ENCODE measurements around the gene RESP18.
A peak's percentile ranks its signal among the peaks of the same experiment; 100 is the strongest.

Gene RESP18

DNA sequence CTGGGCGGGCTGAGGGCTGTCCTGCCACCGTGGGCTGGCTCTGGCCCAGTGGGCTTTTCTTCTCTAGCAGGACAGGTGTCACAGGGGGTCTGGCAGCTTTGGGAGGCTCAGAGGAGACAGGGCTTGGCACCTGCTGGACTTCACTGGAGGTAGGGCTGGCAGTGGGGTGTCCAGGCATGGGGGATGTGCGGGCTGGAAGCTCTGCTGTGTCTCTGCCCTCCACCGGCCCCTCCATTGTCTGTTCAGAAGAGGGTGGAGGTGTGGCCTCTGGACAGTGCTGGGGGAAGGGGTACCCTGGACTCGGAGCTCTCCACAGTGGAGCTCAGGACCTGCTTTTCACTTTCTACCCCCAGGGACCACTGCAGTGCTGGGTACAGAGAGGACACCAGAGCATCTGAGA is 32.5 kb downstream of the RESP18 start:
- TF ChIP-seq ZNF677 (tag by site-specific recombination; IDR thresholded peaks at IDR 0.05) (no peak), ZNF433 (tag by site-specific recombination; IDR thresholded peaks at IDR 0.05; ENCODE audit: low read depth) (no peak), ZNF266 (tag by site-specific recombination; IDR thresholded peaks at IDR 0.05; ENCODE audit: low read depth) (no peak), ZNF292 (tag by site-specific recombination; IDR thresholded peaks at IDR 0.05; ENCODE audit: borderline replicate concordance, low read depth) (no peak), KLF7 (tag by site-specific recombination; IDR thresholded peaks at IDR 0.05; ENCODE audit: borderline replicate concordance) (no peak)
- TF ChIP-seq, protein P1, sequence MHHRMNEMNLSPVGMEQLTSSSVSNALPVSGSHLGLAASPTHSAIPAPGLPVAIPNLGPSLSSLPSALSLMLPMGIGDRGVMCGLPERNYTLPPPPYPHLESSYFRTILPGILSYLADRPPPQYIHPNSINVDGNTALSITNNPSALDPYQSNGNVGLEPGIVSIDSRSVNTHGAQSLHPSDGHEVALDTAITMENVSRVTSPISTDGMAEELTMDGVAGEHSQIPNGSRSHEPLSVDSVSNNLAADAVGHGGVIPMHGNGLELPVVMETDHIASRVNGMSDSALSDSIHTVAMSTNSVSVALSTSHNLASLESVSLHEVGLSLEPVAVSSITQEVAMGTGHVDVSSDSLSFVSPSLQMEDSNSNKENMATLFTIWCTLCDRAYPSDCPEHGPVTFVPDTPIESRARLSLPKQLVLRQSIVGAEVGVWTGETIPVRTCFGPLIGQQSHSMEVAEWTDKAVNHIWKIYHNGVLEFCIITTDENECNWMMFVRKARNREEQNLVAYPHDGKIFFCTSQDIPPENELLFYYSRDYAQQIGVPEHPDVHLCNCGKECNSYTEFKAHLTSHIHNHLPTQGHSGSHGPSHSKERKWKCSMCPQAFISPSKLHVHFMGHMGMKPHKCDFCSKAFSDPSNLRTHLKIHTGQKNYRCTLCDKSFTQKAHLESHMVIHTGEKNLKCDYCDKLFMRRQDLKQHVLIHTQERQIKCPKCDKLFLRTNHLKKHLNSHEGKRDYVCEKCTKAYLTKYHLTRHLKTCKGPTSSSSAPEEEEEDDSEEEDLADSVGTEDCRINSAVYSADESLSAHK (tag by site-specific recombination; IDR thresholded peaks at IDR 0.05): no peak
- ChIA-PET POLR2A (interaction anchor here (1.4 kb wide), 1 partner anchor 55 kb away, joined by 3 read pairs; the partner anchor contains the start of genes GLB1L and STK16), CTCF (interaction anchor here (0.5 to 11.6 kb wide), 22 partner anchors 9 to 453 kb away, joined by 3 to 297 read pairs (median 4); partner anchors contain the start of genes CNPPD1, DNAJB2, GLB1L and NHEJ1)

DNA sequence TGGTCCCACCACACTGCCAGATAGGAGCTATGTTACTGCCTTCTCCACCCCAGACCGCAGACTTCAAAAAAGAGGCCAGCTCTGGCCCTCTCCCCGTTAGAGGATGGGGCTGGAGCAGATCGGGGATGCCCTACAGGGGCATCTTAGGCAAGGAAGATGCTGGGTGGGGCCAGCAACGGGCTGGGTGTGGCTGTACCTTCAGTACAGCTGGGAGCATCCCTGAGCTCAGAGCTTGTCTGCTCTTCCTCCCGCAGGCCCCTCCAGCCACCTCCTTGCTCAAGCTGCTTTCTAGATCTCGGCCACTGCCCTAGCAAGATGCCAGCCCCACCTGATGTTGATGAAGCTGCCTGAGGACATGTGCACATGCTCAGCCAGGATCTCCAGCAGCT is 33.2 kb downstream of the RESP18 start:
- H3K9me3 ChIP-seq (ENCODE audit: control insufficient read depth, insufficient read depth, low read depth, low read length): no peaks in the 10 kb centered on the region
- H3K36me3 ChIP-seq (ENCODE audit: control insufficient read depth in 2 of 2, insufficient read depth in 1 of 2, low read length in 2 of 2): no peaks in the 10 kb centered on the region
- POLR2A ChIA-PET: interaction anchor here (1.4 kb wide), 2 partner anchors 20 to 54 kb away, joined by 3 to 9 read pairs; partner anchors contain the start of genes DNAJB2, GLB1L and STK16
- CTCF ChIA-PET: interaction anchor here (0.5 to 11.6 kb wide), 30 partner anchors 10 to 452 kb away, joined by 3 to 297 read pairs (median 4); partner anchors contain the start of genes ANKZF1, ATG9A, CNPPD1 and DNAJB2
- TF ChIP-seq ZNF426 (tag by site-specific recombination; IDR thresholded peaks at IDR 0.05): no peak
- TF ChIP-seq, protein P2, sequence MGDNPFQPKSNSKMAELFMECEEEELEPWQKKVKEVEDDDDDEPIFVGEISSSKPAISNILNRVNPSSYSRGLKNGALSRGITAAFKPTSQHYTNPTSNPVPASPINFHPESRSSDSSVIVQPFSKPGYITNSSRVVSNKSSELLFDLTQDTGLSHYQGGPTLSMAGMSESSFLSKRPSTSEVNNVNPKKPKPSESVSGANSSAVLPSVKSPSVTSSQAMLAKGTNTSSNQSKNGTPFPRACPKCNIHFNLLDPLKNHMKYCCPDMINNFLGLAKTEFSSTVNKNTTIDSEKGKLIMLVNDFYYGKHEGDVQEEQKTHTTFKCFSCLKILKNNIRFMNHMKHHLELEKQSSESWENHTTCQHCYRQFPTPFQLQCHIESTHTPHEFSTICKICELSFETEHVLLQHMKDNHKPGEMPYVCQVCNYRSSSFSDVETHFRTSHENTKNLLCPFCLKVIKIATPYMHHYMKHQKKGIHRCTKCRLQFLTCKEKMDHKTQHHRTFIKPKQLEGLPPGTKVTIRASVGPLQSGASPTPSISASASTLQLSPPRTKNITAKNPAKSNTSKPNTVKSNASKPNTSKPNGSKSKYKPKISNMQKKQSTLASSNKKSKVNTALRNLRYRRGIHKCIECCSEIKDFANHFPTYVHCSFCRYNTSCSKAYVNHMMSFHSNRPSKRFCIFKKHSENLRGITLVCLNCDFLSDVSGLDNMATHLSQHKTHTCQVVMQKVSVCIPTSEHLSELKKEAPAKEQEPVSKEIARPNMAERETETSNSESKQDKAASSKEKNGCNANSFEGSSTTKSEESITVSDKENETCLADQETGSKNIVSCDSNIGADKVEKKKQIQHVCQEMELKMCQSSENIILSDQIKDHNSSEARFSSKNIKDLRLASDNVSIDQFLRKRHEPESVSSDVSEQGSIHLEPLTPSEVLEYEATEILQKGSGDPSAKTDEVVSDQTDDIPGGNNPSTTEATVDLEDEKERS (tag by site-specific recombination; IDR thresholded peaks at IDR 0.05): no peak
- no peak for TF ChIP-seq ZNF157 (tag by site-specific recombination; IDR thresholded peaks at IDR 0.05)
- no peak for TF ChIP-seq ZNF658 (tag by site-specific recombination; IDR thresholded peaks at IDR 0.05)
- no peaks in the 10 kb centered on the region for H3K4me1 ChIP-seq (ENCODE audit: control insufficient read depth, insufficient read depth, low read length)
- no peak overlapping the region for H3K27ac ChIP-seq (ENCODE audit: extremely low read depth, low read depth, low read length)
- no peak overlapping the region for H3K4me3 ChIP-seq (ENCODE audit: low read depth, low read length)

More for the DNA sequence above, 32.5 kb downstream of the RESP18 start:
- H3K9me3 ChIP-seq (ENCODE audit: control insufficient read depth, insufficient read depth, low read depth, low read length): no peaks in the 10 kb centered on the region
- no peaks in the 10 kb centered on the region for H3K4me1 ChIP-seq (ENCODE audit: control insufficient read depth, insufficient read depth, low read length)
- H3K36me3 ChIP-seq (ENCODE audit: control insufficient read depth in 2 of 2, insufficient read depth in 1 of 2, low read length in 2 of 2): no peaks in the 10 kb centered on the region
- H3K4me3 ChIP-seq (ENCODE audit: low read depth, low read length): no peak overlapping the region
- H3K27ac ChIP-seq (ENCODE audit: extremely low read depth, low read depth, low read length): no peak overlapping the region

DNA sequence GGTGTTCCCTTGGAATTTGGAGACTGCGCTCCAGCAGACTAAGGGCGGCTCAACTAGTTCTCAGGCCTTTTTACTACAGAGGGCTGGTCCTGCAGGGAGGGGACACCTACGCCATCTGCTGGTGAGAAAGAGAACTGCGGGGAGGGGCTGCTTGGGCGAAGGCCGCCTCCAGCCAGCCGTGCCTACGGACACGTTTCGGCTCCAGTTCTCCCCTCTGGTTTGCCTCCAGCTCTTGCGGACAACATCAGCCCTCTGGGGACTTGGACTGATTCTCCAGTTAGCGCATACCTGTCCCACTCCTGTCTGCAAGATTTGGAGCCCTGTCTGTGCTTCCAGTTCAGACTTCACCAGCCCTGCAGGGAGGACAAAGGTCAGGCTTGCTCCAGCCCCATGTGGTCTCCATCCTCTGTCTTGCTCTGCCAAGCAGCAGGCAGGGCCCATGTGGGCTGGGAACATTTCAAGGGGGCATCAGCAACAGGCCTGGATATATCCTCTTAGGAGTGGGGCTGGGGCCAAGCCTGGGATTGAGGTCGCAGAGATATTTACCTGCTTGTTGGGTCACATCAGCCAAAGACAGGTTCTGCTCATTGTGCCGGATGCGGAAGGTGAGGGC is 33.7 kb downstream of the RESP18 start:
- no peaks in the 10 kb centered on the region for H3K36me3 ChIP-seq (ENCODE audit: control insufficient read depth in 2 of 2, insufficient read depth in 1 of 2, low read length in 2 of 2)
- POLR2A ChIA-PET: interaction anchor here (1.4 kb wide), 1 partner anchor 20 kb away, joined by 9 read pairs; the partner anchor contains the start of gene DNAJB2
- no peaks in the 10 kb centered on the region; the same call in 1 of the 2 replicates for H3K4me1 ChIP-seq (ENCODE audit: control insufficient read depth, insufficient read depth, low read length)
- H3K4me3 ChIP-seq (ENCODE audit: low read depth, low read length): no peak overlapping the region
- no peaks in the 10 kb centered on the region for H3K9me3 ChIP-seq (ENCODE audit: control insufficient read depth, insufficient read depth, low read depth, low read length)
- no peak overlapping the region for H3K27ac ChIP-seq (ENCODE audit: extremely low read depth, low read depth, low read length)
- CTCF ChIA-PET: interaction anchor here (0.6 to 11.6 kb wide), 28 partner anchors 10 to 633 kb away, joined by 3 to 297 read pairs (median 4); partner anchors contain the start of genes ANKZF1, ATG9A, CNPPD1 and DNAJB2
- no peak for TF ChIP-seq ZNF707 (tag by site-specific recombination; IDR thresholded peaks at IDR 0.05)
- TF ChIP-seq GLI4 (tag by site-specific recombination; IDR thresholded peaks at IDR 0.05): no peak
- TF ChIP-seq ZNF302 (tag by site-specific recombination; IDR thresholded peaks at IDR 0.05; ENCODE audit: low read depth): no peak
- TF ChIP-seq, protein P3, sequence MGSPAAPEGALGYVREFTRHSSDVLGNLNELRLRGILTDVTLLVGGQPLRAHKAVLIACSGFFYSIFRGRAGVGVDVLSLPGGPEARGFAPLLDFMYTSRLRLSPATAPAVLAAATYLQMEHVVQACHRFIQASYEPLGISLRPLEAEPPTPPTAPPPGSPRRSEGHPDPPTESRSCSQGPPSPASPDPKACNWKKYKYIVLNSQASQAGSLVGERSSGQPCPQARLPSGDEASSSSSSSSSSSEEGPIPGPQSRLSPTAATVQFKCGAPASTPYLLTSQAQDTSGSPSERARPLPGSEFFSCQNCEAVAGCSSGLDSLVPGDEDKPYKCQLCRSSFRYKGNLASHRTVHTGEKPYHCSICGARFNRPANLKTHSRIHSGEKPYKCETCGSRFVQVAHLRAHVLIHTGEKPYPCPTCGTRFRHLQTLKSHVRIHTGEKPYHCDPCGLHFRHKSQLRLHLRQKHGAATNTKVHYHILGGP (tag by site-specific recombination; IDR thresholded peaks at IDR 0.05): no peak
- peak; percentile 54 for TF ChIP-seq ZNF654 (tag by site-specific recombination; IDR thresholded peaks at IDR 0.05; ENCODE audit: low read depth)
- TF ChIP-seq SCRT2 (tag by site-specific recombination; IDR thresholded peaks at IDR 0.05): peak; percentile 60; the same call in 1 of the 2 replicates
- TF ChIP-seq ZNF664 (tag by site-specific recombination; IDR thresholded peaks at IDR 0.05): no peak
- TF ChIP-seq, protein P4, sequence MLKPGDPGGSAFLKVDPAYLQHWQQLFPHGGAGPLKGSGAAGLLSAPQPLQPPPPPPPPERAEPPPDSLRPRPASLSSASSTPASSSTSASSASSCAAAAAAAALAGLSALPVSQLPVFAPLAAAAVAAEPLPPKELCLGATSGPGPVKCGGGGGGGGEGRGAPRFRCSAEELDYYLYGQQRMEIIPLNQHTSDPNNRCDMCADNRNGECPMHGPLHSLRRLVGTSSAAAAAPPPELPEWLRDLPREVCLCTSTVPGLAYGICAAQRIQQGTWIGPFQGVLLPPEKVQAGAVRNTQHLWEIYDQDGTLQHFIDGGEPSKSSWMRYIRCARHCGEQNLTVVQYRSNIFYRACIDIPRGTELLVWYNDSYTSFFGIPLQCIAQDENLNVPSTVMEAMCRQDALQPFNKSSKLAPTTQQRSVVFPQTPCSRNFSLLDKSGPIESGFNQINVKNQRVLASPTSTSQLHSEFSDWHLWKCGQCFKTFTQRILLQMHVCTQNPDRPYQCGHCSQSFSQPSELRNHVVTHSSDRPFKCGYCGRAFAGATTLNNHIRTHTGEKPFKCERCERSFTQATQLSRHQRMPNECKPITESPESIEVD (tag by site-specific recombination; IDR thresholded peaks at IDR 0.05): no peak
- TF ChIP-seq, protein P5, sequence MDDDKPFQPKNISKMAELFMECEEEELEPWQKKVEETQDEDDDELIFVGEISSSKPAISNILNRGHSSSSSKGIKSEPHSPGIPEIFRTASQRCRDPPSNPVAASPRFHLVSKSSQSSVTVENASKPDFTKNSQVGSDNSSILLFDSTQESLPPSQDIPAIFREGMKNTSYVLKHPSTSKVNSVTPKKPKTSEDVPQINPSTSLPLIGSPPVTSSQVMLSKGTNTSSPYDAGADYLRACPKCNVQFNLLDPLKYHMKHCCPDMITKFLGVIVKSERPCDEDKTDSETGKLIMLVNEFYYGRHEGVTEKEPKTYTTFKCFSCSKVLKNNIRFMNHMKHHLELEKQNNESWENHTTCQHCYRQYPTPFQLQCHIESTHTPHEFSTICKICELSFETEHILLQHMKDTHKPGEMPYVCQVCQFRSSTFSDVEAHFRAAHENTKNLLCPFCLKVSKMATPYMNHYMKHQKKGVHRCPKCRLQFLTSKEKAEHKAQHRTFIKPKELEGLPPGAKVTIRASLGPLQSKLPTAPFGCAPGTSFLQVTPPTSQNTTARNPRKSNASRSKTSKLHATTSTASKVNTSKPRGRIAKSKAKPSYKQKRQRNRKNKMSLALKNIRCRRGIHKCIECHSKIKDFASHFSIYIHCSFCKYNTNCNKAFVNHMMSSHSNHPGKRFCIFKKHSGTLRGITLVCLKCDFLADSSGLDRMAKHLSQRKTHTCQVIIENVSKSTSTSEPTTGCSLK (tag by site-specific recombination; IDR thresholded peaks at IDR 0.05): no peak

All from HEK293 (cell line).